HCT116 (cell line): ENCODE data around the gene GIMAP6. TPM values are rescaled to one million over a fixed set of nuclear protein-coding genes. Genes with fewer than 3 reads are reported as not detected.

Source experiments
- ATAC-seq: fragments of 200-7000 bp; cut with Tn5 transposase; 2 replicates; pipeline ENCODE4 v1.9.1; 2020; ENCODE audit warnings: mild to moderate bottlenecking, moderate library complexity
- BruUV-seq: library from RNA; stranded (reverse); fragments of 400-500 nt; replicated peaks from 2 replicates; lab custom pipeline; 2021; lab: Mats Ljungman, UMichigan
- CTCF ChIA-PET: fragments of 300-600 bp; sonication (Branson Sonifier 250); formaldehyde crosslinking; loops from one replicate; lab custom pipeline; 2021; ENCODE audit warnings: antibody characterized with exemption; lab: Charles Lee
- POLR2A ChIA-PET: fragments of 300-600, 350-600 bp; sonication (Branson Sonifier 250); formaldehyde crosslinking; loops from one replicate; lab custom pipeline; 2021; ENCODE audit warnings: antibody characterized with exemption; lab: Charles Lee
- RAD21 ChIA-PET, 2 experiments: fragments of 300-600 bp; sonication (Branson Sonifier 250); formaldehyde crosslinking; loops; one replicate each; lab custom pipeline; 2023; ENCODE audit warnings: low total read pairs in 2 of 2; ENCODE audit not compliant: uncharacterized antibody in 2 of 2, unreplicated experiment in 2 of 2, low non-redundant PET in 1 of 2; lab: Charles Lee
- DNase-seq: peaks from one replicate; pipeline ENCODE4 v3.0.0-alpha.2; 2010; ENCODE audit warnings: low read depth, low spot score
- H2AFZ ChIP-seq: fragments of 200-600 bp; shearing (Covaris generic), sonication (generic); 2 replicates; pipeline ENCODE4 v1.6.1; 2017; ENCODE audit warnings: low read depth, mixed run types, mixed read lengths, antibody characterized with exemption, low read length; ENCODE audit not compliant: poor library complexity, severe bottlenecking
- H3K27ac ChIP-seq: 2 replicates; pipeline ENCODE4 v1.5.1; 2012; ENCODE audit warnings: low read depth, low read length
- H3K27me3 ChIP-seq: fragments of 200-600 bp; sonication (generic); 2 replicates; pipeline ENCODE4 v1.6.1; 2016; ENCODE audit warnings: mixed run types, low read length, mixed read lengths; ENCODE audit not compliant: insufficient read depth
- H3K36me3 ChIP-seq, 2 experiments: fragments of 200-500 bp in 1 of 2; fragments of 200-600 bp in 1 of 2; sonication (Bioruptor generic) in 1 of 2; sonication (generic) in 1 of 2; 2 replicates each; pipeline versions ENCODE4 v1.5.1 to v1.6.1; 2014 to 2016; ENCODE audit warnings: low read length in 2 of 2, inconsistent platforms in 1 of 2, mixed read lengths in 1 of 2, mixed run types in 1 of 2; ENCODE audit not compliant: insufficient read depth in 2 of 2, control insufficient read depth in 1 of 2
- H3K4me1 ChIP-seq, 2 experiments: fragments of 200-600 bp in 1 of 2; sonication (generic) in 1 of 2; 2 replicates each; pipeline versions ENCODE4 v1.5.1 to v1.6.1; 2012 to 2017; ENCODE audit warnings: low read length in 2 of 2, inconsistent platforms in 1 of 2, mild to moderate bottlenecking in 1 of 2, mixed read lengths in 1 of 2, mixed run types in 1 of 2, moderate library complexity in 1 of 2; ENCODE audit not compliant: insufficient read depth in 2 of 2, control insufficient read depth in 1 of 2
- H3K4me2 ChIP-seq: fragments of 200-600 bp; sonication (generic); 2 replicates; pipeline ENCODE4 v1.6.1; 2017; ENCODE audit warnings: mixed run types, low read length, mixed read lengths
- H3K4me3 ChIP-seq, 2 experiments: fragments of 200-600 bp in 1 of 2; sonication (generic) in 1 of 2; replicated peaks in 1 of 2; 2 replicates each; pipeline ENCODE4 v1.5.1; 2011 to 2016; ENCODE audit warnings: low read length in 2 of 2, control low read depth in 1 of 2, low read depth in 1 of 2, mild to moderate bottlenecking in 1 of 2, mixed read lengths in 1 of 2, mixed run types in 1 of 2
- H3K79me2 ChIP-seq: fragments of 200-600 bp; sonication (generic); 2 replicates; pipeline ENCODE4 v1.6.1; 2017; ENCODE audit warnings: mild to moderate bottlenecking, mixed run types, low read length, moderate library complexity, mixed read lengths; ENCODE audit not compliant: insufficient read depth
- H3K9ac ChIP-seq: fragments of 200-600 bp; sonication (generic); 2 replicates; pipeline ENCODE4 v1.6.1; 2016; ENCODE audit warnings: low read length, mixed read lengths
- H3K9me2 ChIP-seq: fragments of 200-600 bp; sonication (generic), shearing (Covaris generic); 2 replicates; pipeline ENCODE4 v1.6.1; 2017; ENCODE audit warnings: mixed run types, mild to moderate bottlenecking, moderate library complexity; ENCODE audit not compliant: insufficient read depth
- H3K9me3 ChIP-seq, 2 experiments: fragments of 200-500 bp in 1 of 2; fragments of 200-600 bp in 1 of 2; sonication (Bioruptor generic) in 1 of 2; sonication (generic) in 1 of 2; 2 replicates each; pipeline ENCODE4 v1.6.1; 2014 to 2017; ENCODE audit warnings: low read length in 2 of 2, mixed read lengths in 2 of 2, inconsistent platforms in 1 of 2, low read depth in 1 of 2, mild to moderate bottlenecking in 1 of 2, mixed run types in 1 of 2, moderate library complexity in 1 of 2; ENCODE audit not compliant: control insufficient read depth in 1 of 2, insufficient read depth in 1 of 2
- H4K20me1 ChIP-seq: fragments of 200-600 bp; sonication (generic), shearing (Covaris generic); 2 replicates; pipeline ENCODE4 v1.6.1; 2017; ENCODE audit warnings: mixed run types, mild to moderate bottlenecking, moderate library complexity; ENCODE audit not compliant: insufficient read depth
- EGR1 ChIP-seq: IDR thresholded peaks from 2 replicates; pipeline ENCODE4 v1.6.1; 2012; ENCODE audit warnings: low read depth
- EZH2 ChIP-seq: fragments of 200-600 bp; sonication (generic); IDR thresholded peaks from 2 replicates; pipeline ENCODE4 v1.6.1; 2017; ENCODE audit warnings: antibody characterized with exemption, mixed run types
- EZH2phosphoT487 ChIP-seq: fragments of 200-600 bp; IDR thresholded peaks from 2 replicates; pipeline ENCODE4 v1.6.1; 2018; ENCODE audit warnings: antibody characterized with exemption, borderline replicate concordance
- FOSL1 ChIP-seq: IDR thresholded peaks from 2 replicates; pipeline ENCODE4 v1.6.1; 2012; ENCODE audit warnings: low read depth
- MAX ChIP-seq: IDR thresholded peaks from 2 replicates; pipeline ENCODE4 v1.6.1; 2012
- POLR2AphosphoS5 ChIP-seq: IDR thresholded peaks from 2 replicates; pipeline ENCODE4 v1.6.1; 2011; ENCODE audit warnings: mild to moderate bottlenecking, low read depth, low read length, moderate library complexity
- TCF7L2 ChIP-seq: IDR thresholded peaks from 2 replicates; pipeline ENCODE4 v1.7.0; 2011; ENCODE audit warnings: borderline replicate concordance, inconsistent platforms; ENCODE audit not compliant: insufficient read depth, insufficient read length; ENCODE audit errors: extremely low read depth
- ZNF274 ChIP-seq: fragments of 200-500 bp; sonication (Bioruptor generic); IDR thresholded peaks from 2 replicates; pipeline ENCODE4 v1.6.1; 2014; ENCODE audit warnings: mild to moderate bottlenecking, low read depth, low read length, inconsistent platforms
- intact Hi-C: fragments of 100-400 bp; cut with micrococcal nuclease; formaldehyde crosslinking; loops from 2 replicates; pipeline ENCODE4 v1.10.0; 2022
- total RNA-seq: library from RNA; stranded (reverse); gene quantifications from one replicate; pipeline ENCODE4 v1.2.1, GENCODE V29; 2021; ENCODE audit not compliant: unreplicated experiment
- TF ChIP-seq, protein P1 (sequence below): IDR thresholded peaks from 2 replicates; pipeline ENCODE4 v1.6.1; 2011; ENCODE audit warnings: mild to moderate bottlenecking, low read length, moderate library complexity; ENCODE audit not compliant: insufficient replicate concordance; ENCODE audit errors: extremely low read depth

The GIMAP6 gene
- total RNA-seq, 1 experiment from 2014 or later, result 0.12 TPM

DNA sequence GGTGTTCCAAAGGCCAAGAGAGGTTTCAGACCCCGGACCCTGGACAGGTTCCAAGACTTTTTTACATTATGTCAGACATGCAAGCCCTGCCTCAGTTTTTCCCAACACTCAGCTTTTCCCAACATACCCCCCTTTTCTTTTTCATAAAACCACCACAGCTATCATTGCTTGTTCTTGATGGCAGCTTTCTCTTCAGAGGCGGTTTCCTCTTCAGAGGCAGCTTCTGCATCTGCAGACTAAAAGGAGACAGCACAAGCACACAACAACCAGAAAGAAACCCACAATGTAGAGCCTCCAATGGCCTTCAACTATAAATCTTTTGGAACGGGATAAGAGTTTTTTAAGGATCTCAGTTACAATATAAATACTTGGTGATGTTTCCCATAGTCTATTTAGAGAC is 19.3 kb downstream of the GIMAP6 start:
- no peak for ATAC-seq
- TF ChIP-seq EZH2 (no peak), FOSL1 (no peak), EZH2phosphoT487 (no peak), ZNF274 (no peak), EGR1 (no peak), MAX (no peak), TCF7L2 (no peak), POLR2AphosphoS5 (no peak)
- TF ChIP-seq, protein P1, sequence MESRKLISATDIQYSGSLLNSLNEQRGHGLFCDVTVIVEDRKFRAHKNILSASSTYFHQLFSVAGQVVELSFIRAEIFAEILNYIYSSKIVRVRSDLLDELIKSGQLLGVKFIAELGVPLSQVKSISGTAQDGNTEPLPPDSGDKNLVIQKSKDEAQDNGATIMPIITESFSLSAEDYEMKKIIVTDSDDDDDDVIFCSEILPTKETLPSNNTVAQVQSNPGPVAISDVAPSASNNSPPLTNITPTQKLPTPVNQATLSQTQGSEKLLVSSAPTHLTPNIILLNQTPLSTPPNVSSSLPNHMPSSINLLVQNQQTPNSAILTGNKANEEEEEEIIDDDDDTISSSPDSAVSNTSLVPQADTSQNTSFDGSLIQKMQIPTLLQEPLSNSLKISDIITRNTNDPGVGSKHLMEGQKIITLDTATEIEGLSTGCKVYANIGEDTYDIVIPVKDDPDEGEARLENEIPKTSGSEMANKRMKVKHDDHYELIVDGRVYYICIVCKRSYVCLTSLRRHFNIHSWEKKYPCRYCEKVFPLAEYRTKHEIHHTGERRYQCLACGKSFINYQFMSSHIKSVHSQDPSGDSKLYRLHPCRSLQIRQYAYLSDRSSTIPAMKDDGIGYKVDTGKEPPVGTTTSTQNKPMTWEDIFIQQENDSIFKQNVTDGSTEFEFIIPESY, result no peak
- intact Hi-C loops, result no loop called here

More for the DNA sequence above, 19.3 kb downstream of the GIMAP6 start:
- H3K4me2 ChIP-seq, result no peak overlapping the region
- H3K36me3 ChIP-seq, result no peaks in the 10 kb centered on the region
- H3K4me3 ChIP-seq, result no peak overlapping the region
- RAD21 ChIA-PET, result no interaction called here
- H3K9me2 ChIP-seq, result no peaks in the 10 kb centered on the region
- BruUV-seq, result no TSS peak
- H3K79me2 ChIP-seq, result no peaks in the 10 kb centered on the region
- no peaks in the 10 kb centered on the region for H4K20me1 ChIP-seq
- no peaks in the 10 kb centered on the region for H3K9me3 ChIP-seq
- no peak for DNase-seq
- no peak overlapping the region for H2AFZ ChIP-seq
- H3K4me1 ChIP-seq, result no peaks in the 10 kb centered on the region
- no peak overlapping the region for H3K9ac ChIP-seq
- no peaks in the 10 kb centered on the region for H3K27me3 ChIP-seq
- no peak overlapping the region for H3K27ac ChIP-seq
- CTCF ChIA-PET, result no interaction called here
- POLR2A ChIA-PET, result no interaction called here
